ENCODE data around the gene ADAM19. TPM values are rescaled to one million over a fixed set of nuclear protein-coding genes. Genes with fewer than 3 reads are reported as not detected.

The ADAM19 gene
- total and polyA plus RNA-seq, 3 experiments from 2014 or later, result 4.1 to 26.8 (median 26.5) TPM

DNA sequence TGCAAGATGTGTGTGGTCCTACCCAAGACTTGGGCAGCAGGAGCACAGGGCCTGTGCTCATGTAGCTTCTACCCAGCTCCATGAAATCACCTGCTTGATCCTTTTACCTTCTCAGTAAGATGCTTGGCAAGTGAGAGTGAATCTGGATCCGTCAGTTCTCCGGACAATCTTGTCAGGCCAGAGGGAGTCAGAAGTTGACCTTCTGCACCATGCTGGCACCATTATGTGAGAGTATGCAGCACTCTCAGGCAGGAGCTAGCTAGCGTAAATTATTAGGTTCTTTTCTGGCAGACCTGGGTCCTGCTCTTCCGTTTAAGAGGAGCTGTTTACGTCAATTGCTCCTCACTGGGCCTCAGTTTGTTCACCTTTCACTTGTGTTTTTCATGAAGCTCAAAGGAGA lies 37.0 kb upstream of the ADAM19 start:
- Histone ChIP-seq H3K4me1 (ENCODE audit: insufficient read depth, low read length) (peaks cover 36% of the 10 kb centered on the region), H3K4me3 (ENCODE audit: low read length) (no peak overlapping the region), H3K36me3 (ENCODE audit: insufficient read depth, low read length) (no peaks in the 10 kb centered on the region), H3K9me3 (ENCODE audit: low read length) (no peaks in the 10 kb centered on the region), H3K27me3 (ENCODE audit: insufficient read depth, low read length, poor library complexity, severe bottlenecking) (no peaks in the 10 kb centered on the region), H3K27ac (ENCODE audit: low read depth, low read length) (no peak overlapping the region)
- H3K4me3 Mint-ChIP-seq, result no peak overlapping the region
- H3K9me3 Mint-ChIP-seq, result no peaks in the 10 kb centered on the region
- peak overlapping the region in 2 of 8 donors; percentile 8 to 46 for H3K27ac Mint-ChIP-seq
- ChIA-PET POLR2A (no interaction called here), CTCF (interaction anchor here (1.1 kb wide), 1 partner anchor 39 kb away, joined by 5 read pairs; the partner anchor contains the start of gene SOX30)
- peaks cover 0 to 2% (median 0%) of the 10 kb centered on the region in 3 donors for H3K36me3 Mint-ChIP-seq
- DNase-seq, result no peak
- H3K27me3 Mint-ChIP-seq, result peaks cover 0 to 2% of the 10 kb centered on the region in 2 donors
- peaks cover 33 to 49% (median 42%) of the 10 kb centered on the region in 3 donors for H3K4me1 Mint-ChIP-seq

DNA sequence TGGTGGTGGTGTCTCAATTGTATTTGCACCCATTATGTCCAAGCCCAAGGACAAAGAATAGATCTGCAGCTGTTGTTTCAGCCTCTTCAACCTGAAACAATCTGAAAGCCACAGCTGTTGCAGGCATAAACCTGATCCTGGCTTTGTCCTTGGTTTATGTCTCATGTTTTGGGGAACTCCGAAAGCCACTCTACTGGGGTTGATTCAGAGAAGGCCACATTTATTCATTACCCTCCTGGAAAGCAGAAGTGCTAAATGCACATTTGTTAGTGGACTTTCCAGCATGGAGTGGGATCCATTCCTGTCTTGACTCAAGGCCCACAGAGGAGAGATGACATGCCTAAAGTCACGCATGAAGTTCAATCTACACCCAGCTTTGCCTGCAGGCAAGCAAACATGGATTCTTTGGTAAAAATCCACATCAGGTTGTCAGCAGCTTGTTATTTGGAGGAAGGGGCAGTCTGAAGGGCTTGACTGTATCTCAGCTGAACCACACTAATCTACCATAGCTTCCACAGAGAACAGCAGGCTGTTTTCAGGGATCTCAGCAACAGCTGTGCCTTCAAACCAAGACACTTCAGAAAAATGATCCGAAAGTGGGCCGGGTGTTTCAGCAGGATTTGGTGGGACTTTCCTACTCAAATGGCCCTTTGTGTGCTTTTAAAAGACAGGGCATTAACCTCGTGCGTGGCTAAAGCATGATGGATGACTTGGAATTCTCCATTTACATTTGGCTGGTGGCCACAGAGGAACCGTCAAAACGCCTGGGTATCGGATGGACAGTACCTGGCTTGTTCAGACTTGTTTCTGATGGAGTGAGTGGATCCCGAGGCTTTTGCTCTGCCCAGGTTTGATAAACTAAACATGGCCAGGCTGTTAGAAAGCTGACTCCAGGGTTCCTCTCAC lies 36.2 kb upstream of the ADAM19 start:
- Histone ChIP-seq H3K36me3 (ENCODE audit: insufficient read depth, low read length) (no peaks in the 10 kb centered on the region), H3K4me1 (ENCODE audit: insufficient read depth, low read length) (peaks cover 41% of the 10 kb centered on the region), H3K9me3 (ENCODE audit: low read length) (no peaks in the 10 kb centered on the region), H3K27ac (ENCODE audit: low read depth, low read length) (peak overlapping the region; percentile 12), H3K4me3 (ENCODE audit: low read length) (no peak overlapping the region), H3K27me3 (ENCODE audit: insufficient read depth, low read length, poor library complexity, severe bottlenecking) (no peaks in the 10 kb centered on the region)
- Mint-ChIP-seq H3K27me3 (peaks cover 0 to 2% of the 10 kb centered on the region in 2 donors), H3K4me1 (peaks cover 41 to 56% (median 49%) of the 10 kb centered on the region in 3 donors), H3K36me3 (peaks cover 0 to 2% (median 0%) of the 10 kb centered on the region in 3 donors), H3K4me3 (no peak overlapping the region), H3K9me3 (no peaks in the 10 kb centered on the region), H3K27ac (peak overlapping the region in 3 of 8 donors; percentile 7 to 38 (median 8))
- ChIA-PET CTCF (interaction anchor here (1.1 kb wide), 1 partner anchor 40 kb away, joined by 5 read pairs; the partner anchor contains the start of gene SOX30), POLR2A (no interaction called here)
- no peak for DNase-seq

DNA sequence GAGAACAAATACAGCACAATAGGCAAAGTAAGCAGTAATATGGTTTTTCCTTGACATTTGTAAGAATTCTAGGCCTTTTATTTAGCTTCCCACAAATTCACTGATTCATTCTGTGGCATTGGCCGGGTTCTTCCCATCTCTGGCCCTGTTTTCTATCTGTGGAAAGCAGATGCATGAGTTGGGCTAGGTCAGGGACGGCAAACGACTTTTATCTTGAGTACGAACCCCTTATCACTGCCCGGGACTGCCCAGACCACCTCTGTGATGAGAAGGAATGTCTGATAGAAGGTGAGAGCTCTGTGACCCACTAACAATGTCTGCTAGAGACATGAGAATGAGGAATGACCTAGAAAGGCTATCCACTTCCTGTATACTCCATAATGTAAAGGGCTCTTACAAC lies 35.4 kb upstream of the ADAM19 start:
- Histone ChIP-seq H3K36me3 (ENCODE audit: insufficient read depth, low read length) (no peaks in the 10 kb centered on the region), H3K27ac (ENCODE audit: low read depth, low read length) (no peak overlapping the region), H3K9me3 (ENCODE audit: low read length) (no peaks in the 10 kb centered on the region), H3K4me1 (ENCODE audit: insufficient read depth, low read length) (peaks cover 41% of the 10 kb centered on the region), H3K4me3 (ENCODE audit: low read length) (no peak overlapping the region), H3K27me3 (ENCODE audit: insufficient read depth, low read length, poor library complexity, severe bottlenecking) (no peaks in the 10 kb centered on the region)
- H3K4me1 Mint-ChIP-seq, result peaks cover 44 to 60% (median 52%) of the 10 kb centered on the region in 3 donors
- ChIA-PET POLR2A (no interaction called here), CTCF (interaction anchor here (0.9 kb wide), 1 partner anchor 132 kb away, joined by 3 read pairs; no protein-coding TSS in a partner anchor)
- DNase-seq, result no peak
- H3K9me3 Mint-ChIP-seq, result no peaks in the 10 kb centered on the region
- peaks cover 0 to 2% of the 10 kb centered on the region in 2 donors for H3K27me3 Mint-ChIP-seq
- H3K27ac Mint-ChIP-seq, result peak overlapping the region in 1 of 8 donors; percentile 7
- H3K4me3 Mint-ChIP-seq, result no peak overlapping the region
- H3K36me3 Mint-ChIP-seq, result peaks cover 0 to 2% (median 0%) of the 10 kb centered on the region in 3 donors

DNA sequence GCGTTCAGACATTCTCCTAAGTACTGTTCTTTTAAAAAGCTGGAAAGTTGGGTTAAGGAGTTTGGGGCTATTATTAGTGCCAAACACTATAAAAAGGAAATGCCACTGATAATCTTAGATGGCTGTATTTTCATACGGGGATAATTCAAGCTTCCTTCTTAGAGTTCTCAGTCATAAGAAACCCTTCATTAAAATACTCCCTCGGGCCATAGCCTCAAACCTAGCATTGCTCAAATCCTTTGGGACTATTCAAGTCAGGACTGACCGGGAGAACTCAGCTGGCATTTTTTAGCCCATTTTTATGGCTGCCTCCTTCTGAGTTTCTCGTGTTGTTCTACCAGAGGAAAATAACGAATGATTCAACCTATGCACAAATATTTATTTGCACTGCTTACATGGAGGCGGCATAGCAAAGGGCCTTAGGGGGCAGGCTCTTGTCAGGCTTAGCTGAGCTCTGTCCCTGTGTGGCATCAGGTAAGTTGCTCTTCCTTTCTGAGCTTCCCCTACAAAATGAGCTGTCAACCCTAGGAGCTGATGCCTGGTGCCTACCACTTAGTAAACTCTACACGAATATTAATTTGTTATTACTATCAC lies 33.5 kb upstream of the ADAM19 start:
- no peak for DNase-seq
- ChIA-PET CTCF (interaction anchor here (0.6 to 1.3 kb wide), 2 partner anchors 18 to 110 kb away, joined by 3 read pairs; no protein-coding TSS in a partner anchor), POLR2A (interaction anchor here (0.6 kb wide), 1 partner anchor 65 kb away, joined by 3 read pairs; no protein-coding TSS in a partner anchor)
- peaks cover 48 to 66% (median 58%) of the 10 kb centered on the region in 3 donors for H3K4me1 Mint-ChIP-seq
- H3K27ac Mint-ChIP-seq, result peak overlapping the region in 2 of 8 donors; percentile 6 to 68
- Histone ChIP-seq H3K36me3 (ENCODE audit: insufficient read depth, low read length) (no peaks in the 10 kb centered on the region), H3K4me3 (ENCODE audit: low read length) (no peak overlapping the region), H3K4me1 (ENCODE audit: insufficient read depth, low read length) (peaks cover 48% of the 10 kb centered on the region), H3K27ac (ENCODE audit: low read depth, low read length) (no peak overlapping the region), H3K9me3 (ENCODE audit: low read length) (no peaks in the 10 kb centered on the region), H3K27me3 (ENCODE audit: insufficient read depth, low read length, poor library complexity, severe bottlenecking) (no peaks in the 10 kb centered on the region)
- no peaks in the 10 kb centered on the region for H3K9me3 Mint-ChIP-seq
- H3K4me3 Mint-ChIP-seq, result no peak overlapping the region
- H3K27me3 Mint-ChIP-seq, result peaks cover 0 to 1% of the 10 kb centered on the region in 2 donors
- no peaks in the 10 kb centered on the region for H3K36me3 Mint-ChIP-seq

DNA sequence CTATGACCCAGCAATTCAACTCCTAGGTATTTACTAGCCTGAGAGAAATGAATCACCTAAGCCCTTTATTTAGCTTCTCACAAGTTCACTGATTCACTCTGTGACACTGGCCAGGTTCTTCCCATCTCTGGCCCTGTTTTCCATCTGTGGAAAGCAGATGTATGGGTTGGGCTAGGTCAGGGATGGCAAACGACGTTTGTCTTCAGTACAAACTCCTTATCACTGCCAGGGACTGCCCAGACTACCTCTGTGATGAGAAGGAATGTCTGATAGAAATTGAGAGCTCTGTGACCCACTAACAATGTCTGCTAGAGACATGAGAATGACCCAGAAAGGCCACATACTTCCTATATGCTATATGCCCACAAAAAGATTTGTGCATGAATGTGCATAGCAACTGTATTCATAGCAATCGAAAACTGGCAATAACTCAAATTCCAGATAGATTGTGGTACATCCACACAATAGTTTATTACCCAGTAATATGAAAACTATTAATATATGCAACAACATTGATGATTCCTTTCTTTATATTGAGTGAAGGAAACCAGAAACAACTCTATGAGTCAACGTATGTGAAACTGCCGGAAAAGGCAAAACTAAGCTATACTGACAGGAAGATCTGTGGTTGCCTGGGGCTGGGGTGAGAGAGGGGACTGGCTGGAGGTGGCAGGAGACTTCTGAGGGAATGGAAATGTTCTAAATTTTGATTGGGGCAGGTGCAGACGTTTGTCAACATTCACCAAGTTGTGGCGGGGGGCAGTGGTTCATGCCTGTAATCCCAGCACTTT lies 32.0 kb upstream of the ADAM19 start:
- H3K9me3 Mint-ChIP-seq, result no peaks in the 10 kb centered on the region
- Histone ChIP-seq H3K36me3 (ENCODE audit: insufficient read depth, low read length) (no peaks in the 10 kb centered on the region), H3K27me3 (ENCODE audit: insufficient read depth, low read length, poor library complexity, severe bottlenecking) (no peaks in the 10 kb centered on the region), H3K27ac (ENCODE audit: low read depth, low read length) (no peak overlapping the region), H3K9me3 (ENCODE audit: low read length) (no peaks in the 10 kb centered on the region), H3K4me1 (ENCODE audit: insufficient read depth, low read length) (peaks cover 48% of the 10 kb centered on the region), H3K4me3 (ENCODE audit: low read length) (no peak overlapping the region)
- peak overlapping the region; percentile 64 to 95 (median 87) for H3K27ac Mint-ChIP-seq
- ChIA-PET POLR2A (no interaction called here), CTCF (interaction anchor here (0.8 kb wide), 1 partner anchor 136 kb away, joined by 3 read pairs; the partner anchor contains the start of gene LSM11)
- peak in 4 of 5 donors; percentile 56 to 74 (median 60) for DNase-seq
- peak overlapping the region; percentile 1 to 76 (median 56) for H3K4me3 Mint-ChIP-seq
- no peaks in the 10 kb centered on the region for H3K27me3 Mint-ChIP-seq
- H3K4me1 Mint-ChIP-seq, result peaks cover 53 to 66% (median 59%) of the 10 kb centered on the region in 3 donors
- no peaks in the 10 kb centered on the region for H3K36me3 Mint-ChIP-seq

DNA sequence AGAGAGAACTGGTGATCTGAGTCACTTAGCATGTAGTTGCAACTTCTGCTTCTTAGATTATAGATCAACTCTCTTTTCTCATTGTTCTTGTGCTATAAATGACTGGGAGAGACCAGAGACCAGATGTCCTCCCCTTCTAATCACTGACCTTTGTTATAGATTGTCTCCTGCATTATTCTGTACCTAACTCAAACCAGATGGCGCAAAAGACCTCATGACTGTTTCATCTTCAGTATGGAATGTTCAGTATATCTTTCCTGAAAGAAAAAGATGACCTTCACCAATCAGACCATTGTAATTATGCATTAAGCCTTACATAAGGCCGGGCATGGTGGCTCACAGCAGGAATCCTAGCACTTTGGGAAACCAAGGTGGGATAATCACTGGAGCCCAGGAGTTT lies 30.5 kb upstream of the ADAM19 start:
- Mint-ChIP-seq H3K27ac (peak overlapping the region in 5 of 8 donors; percentile 16 to 79 (median 38)), H3K4me1 (peaks cover 53 to 69% (median 55%) of the 10 kb centered on the region in 3 donors), H3K4me3 (no peak overlapping the region), H3K27me3 (no peaks in the 10 kb centered on the region), H3K36me3 (no peaks in the 10 kb centered on the region), H3K9me3 (no peaks in the 10 kb centered on the region)
- H3K27ac ChIP-seq (ENCODE audit: low read depth, low read length), result no peak overlapping the region
- no peaks in the 10 kb centered on the region for H3K27me3 ChIP-seq (ENCODE audit: insufficient read depth, low read length, poor library complexity, severe bottlenecking)
- CTCF ChIA-PET, result no interaction called here
- peaks cover 47% of the 10 kb centered on the region for H3K4me1 ChIP-seq (ENCODE audit: insufficient read depth, low read length)
- H3K36me3 ChIP-seq (ENCODE audit: insufficient read depth, low read length), result no peaks in the 10 kb centered on the region
- no peaks in the 10 kb centered on the region for H3K9me3 ChIP-seq (ENCODE audit: low read length)
- H3K4me3 ChIP-seq (ENCODE audit: low read length), result no peak overlapping the region
- POLR2A ChIA-PET, result no interaction called here
- no peak for DNase-seq

DNA sequence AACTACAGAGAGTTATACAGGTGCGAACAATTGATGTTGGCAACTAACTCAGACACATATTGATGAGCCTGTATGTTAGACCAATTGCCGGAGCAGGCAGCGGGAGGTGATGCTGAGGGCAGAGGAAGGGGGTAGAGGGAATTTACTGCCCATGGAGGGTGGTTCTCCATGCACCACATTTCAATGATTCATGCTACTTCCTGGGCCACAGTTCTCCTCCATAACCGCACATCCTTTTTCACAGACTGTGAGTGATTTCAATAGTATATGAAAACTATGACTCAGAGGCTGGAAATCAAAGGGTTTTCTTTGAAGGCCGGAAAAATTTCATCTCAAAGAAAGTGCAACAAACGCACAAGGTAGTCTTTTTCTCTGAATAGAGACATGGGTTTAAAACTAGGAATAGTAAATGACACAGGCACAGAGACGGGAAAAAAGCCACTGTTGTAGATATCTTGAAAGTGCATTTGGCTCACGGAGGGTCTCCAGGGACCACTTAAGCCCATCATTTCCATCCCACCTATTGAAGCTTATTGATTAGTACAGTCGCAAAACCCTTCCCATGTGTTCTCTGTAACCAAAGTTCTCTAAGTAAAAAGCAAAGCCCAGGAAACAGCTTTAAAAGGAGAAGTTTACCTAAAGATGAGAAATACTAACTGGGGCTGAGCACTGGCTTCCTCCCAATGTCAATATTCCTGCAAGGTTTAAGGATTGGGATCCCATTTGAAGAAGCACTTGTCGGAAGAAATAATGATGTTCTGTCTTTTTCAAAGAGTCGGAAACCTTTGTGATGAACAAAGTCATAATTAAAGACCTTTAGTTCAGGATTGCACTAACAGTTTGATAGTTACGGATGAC lies 28.0 kb upstream of the ADAM19 start:
- Histone ChIP-seq H3K27ac (ENCODE audit: low read depth, low read length) (no peak overlapping the region), H3K4me3 (ENCODE audit: low read length) (peak overlapping the region; percentile 18), H3K4me1 (ENCODE audit: insufficient read depth, low read length) (peaks cover 41% of the 10 kb centered on the region), H3K27me3 (ENCODE audit: insufficient read depth, low read length, poor library complexity, severe bottlenecking) (no peaks in the 10 kb centered on the region), H3K9me3 (ENCODE audit: low read length) (no peaks in the 10 kb centered on the region), H3K36me3 (ENCODE audit: insufficient read depth, low read length) (no peaks in the 10 kb centered on the region)
- Mint-ChIP-seq H3K9me3 (no peaks in the 10 kb centered on the region), H3K27me3 (no peaks in the 10 kb centered on the region), H3K4me1 (peaks cover 52 to 69% (median 53%) of the 10 kb centered on the region in 3 donors), H3K36me3 (no peaks in the 10 kb centered on the region), H3K27ac (peak overlapping the region; percentile 66 to 95 (median 82)), H3K4me3 (peak overlapping the region; percentile 28 to 72 (median 60))
- ChIA-PET CTCF (no interaction called here), POLR2A (interaction anchor here (0.6 kb wide), 1 partner anchor 149 kb away, joined by 6 read pairs; no protein-coding TSS in a partner anchor)
- DNase-seq, result peak; percentile 8 to 72 (median 56)

Measured in CD8-positive, alpha-beta memory T cell (primary cell).